HG02943 (cell line): Measurements from ENCODE around the gene DNAJC11.

Experiments
- ATAC-seq: cut with Tn5 transposase; IDR thresholded peaks from one replicate; pipeline ENCODE4 v1.9.1; 2021; ENCODE audit warnings: mild to moderate bottlenecking, low read depth, moderate library complexity; ENCODE audit not compliant: unreplicated experiment

The DNAJC11 gene

GRCh38 chr1:6628971-6629479, 72.6 kb downstream of the DNAJC11 start:
- ATAC-seq = no peak

GRCh38 chr1:6627841-6628545, 73.6 kb downstream of the DNAJC11 start:
- no peak for ATAC-seq

- no peak for ATAC-seq
Measured at GRCh38 chr1:6627031-6627430, 74.6 kb downstream of the DNAJC11 start.

- no peak for ATAC-seq
Measured at GRCh38 chr1:6625584-6626149, 75.9 kb downstream of the DNAJC11 start.

- peak; percentile 82 for ATAC-seq
Measured at GRCh38 chr1:6624710-6625583, 76.7 kb downstream of the DNAJC11 start, which contains the start of gene THAP3. Gene THAP3, plus strand, starts transcription at chr1:6624868. Its CDS starts 351 bp downstream, at chr1:6625219.

- no peak for ATAC-seq
Measured at GRCh38 chr1:6623269-6623965, 78.2 kb downstream of the DNAJC11 start.

GRCh38 chr1:6622396-6623152, 79.0 kb downstream of the DNAJC11 start:
- ATAC-seq = no peak

GRCh38 chr1:6621429-6622391, 79.9 kb downstream of the DNAJC11 start:
- no peak for ATAC-seq

- ATAC-seq = no peak
Measured at GRCh38 chr1:6619045-6619444, 82.6 kb downstream of the DNAJC11 start.

- no peak for ATAC-seq
Measured at GRCh38 chr1:6614929-6615785, 86.5 kb downstream of the DNAJC11 start.

- no peak for ATAC-seq
Measured at GRCh38 chr1:6614019-6614928, 87.3 kb downstream of the DNAJC11 start.

GRCh38 chr1:6613361-6614018, 88.1 kb downstream of the DNAJC11 start, which contains the start of gene PHF13:
Gene PHF13, plus strand, starts transcription at chr1:6613731. Its CDS starts 336 bp downstream, at chr1:6614067.
- peak; percentile 85 for ATAC-seq

- no peak for ATAC-seq
Measured at GRCh38 chr1:6612641-6613360, 88.8 kb downstream of the DNAJC11 start.

- no peak for ATAC-seq
Measured at GRCh38 chr1:6603915-6604558, 97.6 kb downstream of the DNAJC11 start.
